H1 (cell line): ENCODE results near the gene CACNA1C. TPM values are rescaled to one million over a fixed set of nuclear protein-coding genes. Genes with fewer than 3 reads are reported as not detected.

ENCODE experiments used
- ATF3 ChIP-seq: IDR thresholded peaks from 2 replicates; pipeline ENCODE4 v1.6.1; 2011; ENCODE audit warnings: low read depth, mild to moderate bottlenecking, low read length; ENCODE audit not compliant: insufficient read depth
- SP1 ChIP-seq: IDR thresholded peaks from 2 replicates; pipeline ENCODE4 v1.6.1; 2011; ENCODE audit warnings: low read depth, low read length
- TAF1 ChIP-seq: IDR thresholded peaks from 2 replicates; pipeline ENCODE4 v1.6.1; 2011; ENCODE audit warnings: mild to moderate bottlenecking, low read depth, low read length
- TBP ChIP-seq: IDR thresholded peaks from 2 replicates; pipeline ENCODE4 v1.6.1; 2011; ENCODE audit warnings: low read depth, low read length, improper control_type of control experiment
- polyA plus RNA-seq, 7 experiments: library from polyadenylated mRNA; depleted of rRNA in 3 of 7; stranded (reverse) in 5 of 7; unstranded in 2 of 7; fragments of >200 nt in 5 of 7; fragments of 200-250 nt in 2 of 7; gene quantifications; 1 replicate in 5 of 7; 2 replicates in 1 of 7; 4 replicates in 1 of 7; pipeline versions ENCODE4 v1.2.1 to v1.2.3, GENCODE V29; 2011 to 2013; ENCODE audit warnings: missing spikeins in 2 of 7, mixed read lengths in 2 of 7
- total RNA-seq: library from RNA; stranded (reverse); fragmentation: NEBNext Ultra II Directional; extraction: Animal tissue kit (Norgen Biotek cat#: 25700); gene quantifications from 2 replicates; pipeline ENCODE4 v1.2.1, GENCODE V29; 2021

Gene CACNA1C
- total and polyA plus RNA-seq, 2 of the 8 experiments (the other 6 are each of a cell fraction or from before 2014, with no cell fraction given) = 1.3 TPM

GRCh38 chr12:2523844-2524243, 471.1 kb downstream of the CACNA1C start (continued):
- TF ChIP-seq SP1 (no peak), ATF3 (no peak), TAF1 (no peak), TBP (no peak)
